Peyer's patch (tissue), 4 donors: ENCODE results near the gene AFTPH. TPM values are rescaled to one million over a fixed set of nuclear protein-coding genes. Genes with fewer than 3 reads are reported as not detected.

ENCODE experiments used
- DNase-seq, 3 donors: peaks; one replicate each; pipeline ENCODE4 v3.0.0-alpha.2; 2017 to 2019
- H3K27ac ChIP-seq, 4 donors: fragments of 200-600 bp; sonication (generic); one replicate each; pipeline ENCODE4 v1.5.1; 2016 to 2019
- H3K27me3 ChIP-seq, 2 donors: fragments of 200-600 bp; sonication (generic); one replicate each; pipeline ENCODE4 v1.5.1; 2019
- H3K36me3 ChIP-seq, 3 donors: fragments of 200-600 bp; sonication (generic); one replicate each; pipeline ENCODE4 v1.5.1; 2016 to 2019
- H3K4me1 ChIP-seq, 4 donors: fragments of 200-600 bp; sonication (generic); one replicate each; pipeline ENCODE4 v1.5.1; 2016 to 2019
- H3K4me3 ChIP-seq, 4 donors: fragments of 200-600 bp; sonication (generic); 1 replicate in 3 of 4; 2 replicates in 1 of 4; pipeline ENCODE4 v1.5.1; 2016 to 2019; ENCODE audit warnings: mild to moderate bottlenecking in 1 of 4
- H3K9me3 ChIP-seq, 4 donors: fragments of 200-600 bp; sonication (generic); one replicate each; pipeline ENCODE4 v1.5.1; 2016 to 2019; ENCODE audit warnings: mild to moderate bottlenecking in 1 of 4
- POLR2A ChIP-seq, 2 donors: fragments of 450-650 bp; IDR thresholded peaks; one replicate each; pipeline ENCODE4 v1.5.1; 2017; ENCODE audit warnings: antibody characterized with exemption in 2 of 2, mild to moderate bottlenecking in 2 of 2, moderate library complexity in 2 of 2
- total RNA-seq, 4 donors: library from RNA; depleted of rRNA; stranded (reverse); fragments of >200 nt; gene quantifications; one replicate each; pipeline ENCODE4 v1.1.0, GENCODE V29; 2016
- TF ChIP-seq, protein P1 (sequence below), 6 experiments: fragments of 450-650 bp in 4 of 6; fragments of 200-600 bp in 2 of 6; sonication (generic) in 1 of 6; IDR thresholded peaks; one replicate each; pipeline ENCODE4 v1.5.1; 2017 to 2019; ENCODE audit warnings: antibody characterized with exemption in 6 of 6, mild to moderate bottlenecking in 3 of 6, moderate library complexity in 1 of 6

Gene AFTPH
- total RNA-seq, 4 donors from 2014 or later, result 41.7 to 79.0 (median 69.3) TPM

DNA sequence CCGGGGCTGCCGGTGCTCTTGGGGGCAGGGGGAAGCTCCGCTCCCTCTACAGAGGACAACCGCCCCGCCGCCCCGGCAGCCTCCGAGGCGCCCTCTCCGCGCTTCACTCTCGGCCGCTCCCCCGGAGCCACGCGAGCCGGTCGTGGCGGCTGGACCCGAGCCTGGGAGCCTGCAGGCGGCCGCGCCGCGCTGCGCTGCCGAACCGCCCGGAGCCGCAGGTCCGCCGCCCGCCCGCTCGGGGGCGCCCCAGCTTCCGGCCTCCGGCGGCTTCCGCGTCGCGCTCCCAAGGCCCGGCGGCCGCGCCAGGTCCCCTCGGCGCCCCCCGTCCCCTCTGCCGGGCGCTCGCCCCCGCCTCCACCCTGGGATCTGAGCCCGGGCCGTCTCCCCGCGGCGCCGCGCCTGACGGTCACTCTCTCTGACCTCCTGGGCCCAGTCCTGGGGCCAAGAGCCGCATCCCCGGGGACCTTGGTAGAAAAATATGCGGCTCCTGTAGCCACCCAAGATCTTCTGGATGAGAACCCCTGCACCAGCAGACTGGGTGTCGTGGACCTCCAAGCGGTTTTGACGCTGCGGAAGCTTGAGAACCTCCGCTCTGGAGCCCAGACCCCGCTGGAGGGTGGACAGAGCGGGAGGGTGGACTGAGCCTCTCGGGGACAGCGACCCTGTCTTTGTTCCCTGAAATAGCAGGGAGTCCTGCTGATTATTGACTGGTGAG, 85.3 kb downstream of the AFTPH start:
- TF ChIP-seq, protein P1, sequence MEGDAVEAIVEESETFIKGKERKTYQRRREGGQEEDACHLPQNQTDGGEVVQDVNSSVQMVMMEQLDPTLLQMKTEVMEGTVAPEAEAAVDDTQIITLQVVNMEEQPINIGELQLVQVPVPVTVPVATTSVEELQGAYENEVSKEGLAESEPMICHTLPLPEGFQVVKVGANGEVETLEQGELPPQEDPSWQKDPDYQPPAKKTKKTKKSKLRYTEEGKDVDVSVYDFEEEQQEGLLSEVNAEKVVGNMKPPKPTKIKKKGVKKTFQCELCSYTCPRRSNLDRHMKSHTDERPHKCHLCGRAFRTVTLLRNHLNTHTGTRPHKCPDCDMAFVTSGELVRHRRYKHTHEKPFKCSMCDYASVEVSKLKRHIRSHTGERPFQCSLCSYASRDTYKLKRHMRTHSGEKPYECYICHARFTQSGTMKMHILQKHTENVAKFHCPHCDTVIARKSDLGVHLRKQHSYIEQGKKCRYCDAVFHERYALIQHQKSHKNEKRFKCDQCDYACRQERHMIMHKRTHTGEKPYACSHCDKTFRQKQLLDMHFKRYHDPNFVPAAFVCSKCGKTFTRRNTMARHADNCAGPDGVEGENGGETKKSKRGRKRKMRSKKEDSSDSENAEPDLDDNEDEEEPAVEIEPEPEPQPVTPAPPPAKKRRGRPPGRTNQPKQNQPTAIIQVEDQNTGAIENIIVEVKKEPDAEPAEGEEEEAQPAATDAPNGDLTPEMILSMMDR (IDR thresholded peaks at IDR 0.05), result peak; percentile 3 to 80 (median 43)
- TF ChIP-seq POLR2A (IDR thresholded peaks at IDR 0.05), result peak in 1 of 2 donors; percentile 44
- Histone ChIP-seq H3K27ac (peak overlapping the region; percentile 64 to 79 (median 74)), H3K9me3 (no peaks in the 10 kb centered on the region), H3K27me3 (no peaks in the 10 kb centered on the region), H3K4me1 (peaks cover 0 to 42% (median 3%) of the 10 kb centered on the region in 4 donors), H3K4me3 (peak overlapping the region; percentile 51 to 80 (median 62)), H3K36me3 (no peaks in the 10 kb centered on the region)
- peak; percentile 47 to 85 (median 80) for DNase-seq

DNA sequence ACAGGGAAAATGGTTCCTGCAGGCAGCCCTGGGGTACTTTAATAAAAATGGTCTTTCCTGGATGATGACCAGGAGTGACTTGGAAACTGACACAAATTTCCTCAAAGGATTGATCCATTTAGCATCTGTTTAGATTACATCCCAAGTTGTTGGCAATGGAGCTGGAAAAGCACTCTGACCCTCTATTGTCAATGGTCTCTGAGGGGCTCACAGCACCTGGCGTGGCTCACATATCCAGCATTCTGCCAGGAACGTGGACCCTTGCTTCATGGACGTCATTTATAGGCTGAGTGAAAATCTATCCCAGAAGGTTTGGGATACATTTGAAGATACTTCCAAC, 85.8 kb downstream of the AFTPH start:
- Histone ChIP-seq H3K27ac (peak overlapping the region; percentile 64 to 79 (median 74)), H3K4me1 (peaks cover 0 to 39% (median 3%) of the 10 kb centered on the region in 4 donors)
- peak in 1 of 3 donors; percentile 23 for DNase-seq

DNA sequence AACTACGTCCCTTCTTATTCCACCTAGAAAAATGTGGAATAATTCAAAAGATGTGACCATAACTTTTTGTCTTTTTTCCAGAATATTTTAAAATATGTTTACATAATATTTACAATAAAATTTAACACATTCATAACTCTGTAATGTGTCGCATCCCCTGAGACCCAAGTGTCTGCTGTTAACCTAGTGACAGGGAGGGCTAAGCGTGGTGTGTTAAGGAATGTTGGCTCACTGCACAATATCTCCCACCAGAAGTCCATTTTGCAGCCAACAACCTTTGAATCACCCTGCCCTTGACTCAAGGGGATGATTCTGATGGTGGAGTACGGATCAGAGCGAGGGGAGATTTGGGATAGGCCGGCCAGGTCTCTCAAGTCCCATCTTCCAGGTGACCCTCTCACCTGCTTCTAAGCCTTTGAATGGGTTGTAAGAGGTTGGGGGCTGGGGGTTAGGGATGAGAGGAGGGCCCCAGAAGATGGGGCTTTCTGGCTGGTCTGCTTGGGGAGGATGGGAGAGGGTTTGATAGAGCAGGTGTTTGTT, 86.3 kb downstream of the AFTPH start:
- H3K27me3 ChIP-seq, result no peaks in the 10 kb centered on the region
- peak in 1 of 3 donors; percentile 25 for DNase-seq
- no peaks in the 10 kb centered on the region for H3K36me3 ChIP-seq
- H3K4me1 ChIP-seq, result peaks cover 0 to 35% (median 3%) of the 10 kb centered on the region in 4 donors
- TF ChIP-seq, protein P1 (IDR thresholded peaks at IDR 0.05), result no peak
- no peak for TF ChIP-seq POLR2A (IDR thresholded peaks at IDR 0.05)
- H3K27ac ChIP-seq, result no peak overlapping the region
- no peak overlapping the region for H3K4me3 ChIP-seq
- no peaks in the 10 kb centered on the region for H3K9me3 ChIP-seq

More for the DNA sequence above, 85.8 kb downstream of the AFTPH start:
- TF ChIP-seq, protein P1 (IDR thresholded peaks at IDR 0.05), result no peak
- no peak for TF ChIP-seq POLR2A (IDR thresholded peaks at IDR 0.05)
- Histone ChIP-seq H3K4me3 (peak overlapping the region; percentile 51 to 80 (median 62)), H3K36me3 (no peaks in the 10 kb centered on the region), H3K9me3 (no peaks in the 10 kb centered on the region), H3K27me3 (no peaks in the 10 kb centered on the region)

DNA sequence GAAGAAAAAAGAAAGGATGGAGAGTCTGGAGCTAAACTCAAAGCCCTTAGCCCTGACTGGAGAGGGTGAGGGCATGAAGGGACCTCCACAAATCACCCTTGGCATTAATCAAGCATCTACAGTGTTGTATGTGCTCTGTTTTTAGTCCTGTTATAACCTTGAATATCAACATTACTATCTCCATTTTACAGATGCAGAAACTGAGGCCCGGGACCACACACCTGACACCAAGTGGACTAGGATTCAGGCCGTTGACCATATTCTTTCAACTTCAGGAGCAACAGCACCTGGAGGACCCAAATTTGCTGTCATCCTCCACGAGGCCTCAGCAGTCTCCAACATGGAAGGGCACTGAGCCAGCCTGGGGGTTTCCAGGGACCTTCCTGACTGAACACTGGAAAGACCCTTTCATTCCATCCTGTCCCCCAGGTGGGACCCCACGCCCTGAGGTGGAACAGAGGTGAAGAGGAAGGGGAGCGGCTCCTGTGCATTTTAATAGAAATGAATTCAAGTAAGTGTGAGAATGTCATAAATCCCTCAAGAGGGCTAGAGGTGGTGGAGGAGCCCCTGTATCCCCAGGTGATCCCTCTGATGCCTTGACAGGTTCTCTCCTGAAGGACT, 88.6 kb downstream of the AFTPH start:
- no peak overlapping the region for H3K4me3 ChIP-seq
- TF ChIP-seq, protein P1 (IDR thresholded peaks at IDR 0.05), result no peak
- TF ChIP-seq POLR2A (IDR thresholded peaks at IDR 0.05), result no peak
- no peak for DNase-seq

DNA sequence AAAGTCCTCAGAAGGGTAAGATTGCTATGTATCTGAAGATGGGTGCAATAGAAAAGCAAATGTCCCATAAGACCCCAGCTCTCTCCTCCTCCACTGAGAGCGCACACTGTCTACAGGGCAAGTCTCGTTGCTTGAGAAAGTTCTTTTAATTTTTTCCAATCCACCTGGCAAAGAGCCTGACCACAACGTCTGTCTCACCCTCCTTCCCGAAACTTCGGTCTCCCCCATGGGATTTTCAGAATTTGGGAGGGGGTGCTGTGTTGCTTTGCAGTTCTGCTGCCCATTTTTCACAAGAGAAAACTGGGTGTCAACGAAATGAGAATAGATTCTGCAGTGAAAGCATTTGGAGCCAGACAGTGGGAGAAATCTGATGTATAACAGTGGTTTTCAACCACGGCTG, 89.1 kb downstream of the AFTPH start:
- Histone ChIP-seq H3K27ac (no peak overlapping the region), H3K4me1 (peaks cover 0 to 8% (median 0%) of the 10 kb centered on the region in 4 donors), H3K36me3 (no peaks in the 10 kb centered on the region), H3K27me3 (no peaks in the 10 kb centered on the region), H3K9me3 (no peaks in the 10 kb centered on the region), H3K4me3 (no peak overlapping the region)
- TF ChIP-seq, protein P1 (IDR thresholded peaks at IDR 0.05), result no peak
- TF ChIP-seq POLR2A (IDR thresholded peaks at IDR 0.05), result no peak
- DNase-seq, result no peak

More for the DNA sequence above, 88.6 kb downstream of the AFTPH start:
- Histone ChIP-seq H3K9me3 (no peaks in the 10 kb centered on the region), H3K36me3 (no peaks in the 10 kb centered on the region), H3K27me3 (no peaks in the 10 kb centered on the region), H3K4me1 (peaks cover 0 to 14% (median under 1%) of the 10 kb centered on the region in 4 donors), H3K27ac (no peak overlapping the region)
